ENCODE measurements around the gene PI4K2B.
"Not testable (repeated sequence)": the region's sequence is repeated elsewhere in the genome, so short reads cannot be mapped to it uniquely, and the experiment has no call there.

PI4K2B gene

GRCh38 chr4:25233737-25234389 is at the start of gene PI4K2B:
PI4K2B (plus strand) TSS chr4:25234033; CDS start chr4:25234164, 131 bp downstream.
- peak; percentile 96 for DNase-seq

- DNase-seq, result no peak
Observed at GRCh38 chr4:25184056-25184455, 49.8 kb upstream of the PI4K2B start.

GRCh38 chr4:25190407-25190806 is 43.4 kb upstream of the PI4K2B start:
- no peak for DNase-seq

GRCh38 chr4:25198713-25199112 is 35.1 kb upstream of the PI4K2B start:
- no peak for DNase-seq

GRCh38 chr4:25207997-25208396 is 25.8 kb upstream of the PI4K2B start:
- no peak for DNase-seq

- no peak for DNase-seq
Observed at GRCh38 chr4:25209702-25210101, 24.1 kb upstream of the PI4K2B start.

GRCh38 chr4:25211721-25212120 is 22.1 kb upstream of the PI4K2B start:
- no peak for DNase-seq

GRCh38 chr4:25212822-25213221 is 21.0 kb upstream of the PI4K2B start:
- DNase-seq, result no peak

GRCh38 chr4:25213347-25213979 is 20.4 kb upstream of the PI4K2B start:
- DNase-seq, result no peak

GRCh38 chr4:25214750-25215149 is 19.1 kb upstream of the PI4K2B start:
- not testable (repeated sequence) for DNase-seq

GRCh38 chr4:25215511-25215910 is 18.3 kb upstream of the PI4K2B start:
- DNase-seq, result no peak

- DNase-seq, result no peak
Observed at GRCh38 chr4:25221377-25221776, 12.5 kb upstream of the PI4K2B start.

- no peak for DNase-seq
Observed at GRCh38 chr4:25223802-25224375, 9.9 kb upstream of the PI4K2B start.

GRCh38 chr4:25229804-25230203 is 4.0 kb upstream of the PI4K2B start:
- no peak for DNase-seq

GRCh38 chr4:25233194-25233593 is 639 bp upstream of the PI4K2B start:
- no peak for DNase-seq

- DNase-seq, result peak; percentile 79
Observed at GRCh38 chr4:25234390-25235370, 847 bp downstream of the PI4K2B start.

- no peak for DNase-seq
Observed at GRCh38 chr4:25235401-25235800, 1.6 kb downstream of the PI4K2B start.

GRCh38 chr4:25236030-25236429 is 2.2 kb downstream of the PI4K2B start:
- not testable (repeated sequence) for DNase-seq

- no peak for DNase-seq
Observed at GRCh38 chr4:25236971-25237370, 3.1 kb downstream of the PI4K2B start.

GRCh38 chr4:25238052-25238451 is 4.2 kb downstream of the PI4K2B start:
- DNase-seq, result no peak

- not testable (repeated sequence) for DNase-seq
Observed at GRCh38 chr4:25239528-25239927, 5.7 kb downstream of the PI4K2B start.

GRCh38 chr4:25240754-25241210 is 6.9 kb downstream of the PI4K2B start:
- DNase-seq, result peak; percentile 38

GRCh38 chr4:25242195-25242594 is 8.4 kb downstream of the PI4K2B start:
- DNase-seq, result not testable (repeated sequence)

Measured in activated CD4-positive, alpha-beta T cell treated with anti-CD3 and anti-CD28 coated beads, Interleukin-10, Interleukin-2, amounts not matched to agents 100 ng/mL and 50 ng/mL, durations not matched to agents 16 hours and 8 hours (primary cell).